22Rv1 (cell line): ENCODE results near the gene KLHL30.

Experiments used
- CTCF ChIP-seq: fragments of 450-650 bp; IDR thresholded peaks from 2 replicates; pipeline ENCODE4 v1.5.1; 2017; ENCODE audit warnings: mild to moderate bottlenecking
- ZFX ChIP-seq: fragments of 450-650 bp; IDR thresholded peaks from 2 replicates; pipeline ENCODE4 v1.6.1; 2017; ENCODE audit warnings: antibody characterized with exemption, borderline replicate concordance

GRCh38 chr2:238138331-238139195 is at the start of gene KLHL30:
- TF ChIP-seq CTCF (no peak), ZFX (no peak)
